Measurements from ENCODE around the gene GALNS. TPM values are rescaled to one million over a fixed set of nuclear protein-coding genes. Genes with fewer than 3 reads are reported as not detected.
A peak's percentile ranks its signal among the peaks of the same experiment; 100 is the strongest.

Gene GALNS
- polyA plus RNA-seq, 1 donor from 2014 or later: 8.4 TPM

DNA sequence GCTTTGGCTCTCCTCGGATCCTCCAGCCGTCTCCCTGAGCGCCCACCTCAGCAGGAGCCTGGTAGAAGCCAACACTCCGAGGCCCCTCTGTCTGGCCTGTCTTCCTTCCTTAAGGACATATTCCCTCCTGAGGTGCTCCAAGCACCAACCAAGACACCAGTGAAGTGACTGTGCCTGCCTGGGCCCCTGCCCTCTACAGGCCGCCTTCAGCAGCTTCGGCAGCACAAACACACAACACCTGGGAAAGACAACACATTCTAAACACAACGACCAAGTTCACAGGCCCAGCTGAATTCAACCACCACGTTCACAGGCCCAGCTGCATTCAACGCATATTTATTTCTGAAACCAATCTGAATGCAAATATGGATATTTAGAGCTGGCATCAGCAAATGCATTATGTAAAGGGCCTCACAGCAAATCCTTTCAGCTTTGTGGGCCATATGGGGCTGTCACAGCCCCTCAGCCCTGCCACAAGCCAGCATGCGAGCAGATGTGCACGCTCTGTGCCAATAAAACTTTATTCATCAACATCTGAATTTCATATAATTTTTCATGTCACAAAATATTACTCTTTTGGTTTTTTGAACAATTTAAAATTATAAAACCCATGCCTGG, 12.2 kb downstream of the GALNS start:
- no peak overlapping the region for H3K27ac Mint-ChIP-seq
- no peaks in the 10 kb centered on the region for H3K9me3 Mint-ChIP-seq
- peaks cover 0 to 7% (median 0%) of the 10 kb centered on the region in 3 donors for H3K4me1 Mint-ChIP-seq
- no peak overlapping the region for H3K4me3 Mint-ChIP-seq
- peaks cover 12% of the 10 kb centered on the region for H3K36me3 Mint-ChIP-seq
- H3K27me3 Mint-ChIP-seq: no peaks in the 10 kb centered on the region

DNA sequence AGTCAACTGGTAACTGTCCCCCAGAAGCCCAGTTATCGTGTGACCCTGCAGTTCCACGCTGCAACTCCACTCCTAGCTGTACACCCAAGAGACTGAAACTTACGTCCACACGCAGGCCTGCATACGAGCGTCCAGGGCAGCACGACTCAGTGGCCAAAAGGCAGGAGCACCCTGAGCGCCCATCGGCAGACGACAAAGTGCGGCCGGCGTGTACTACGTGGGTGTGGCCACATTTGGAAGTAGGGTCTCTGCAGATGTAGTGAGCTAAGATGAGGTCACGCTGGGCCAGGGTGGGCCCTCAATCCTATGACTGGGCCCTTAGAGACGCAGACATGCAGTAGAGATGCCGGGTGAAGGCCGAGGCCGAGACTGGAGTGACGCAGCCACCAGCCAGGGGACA, 13.5 kb downstream of the GALNS start:
- H3K4me1 Mint-ChIP-seq: peaks cover 0 to 7% (median 0%) of the 10 kb centered on the region in 3 donors
- peaks cover 12% of the 10 kb centered on the region for H3K36me3 Mint-ChIP-seq
- H3K27me3 Mint-ChIP-seq: no peaks in the 10 kb centered on the region
- H3K27ac Mint-ChIP-seq: no peak overlapping the region
- H3K9me3 Mint-ChIP-seq: no peaks in the 10 kb centered on the region
- H3K4me3 Mint-ChIP-seq: peak overlapping the region in 2 of 4 donors; percentile 37 to 63

GRCh38 chr16:88842806-88843205, 13.9 kb downstream of the GALNS start:
- Mint-ChIP-seq H3K27ac (no peak overlapping the region), H3K9me3 (no peaks in the 10 kb centered on the region), H3K4me3 (peak overlapping the region in 2 of 4 donors; percentile 37 to 63), H3K4me1 (peaks cover 0 to 7% (median 0%) of the 10 kb centered on the region in 3 donors), H3K36me3 (peaks cover 12% of the 10 kb centered on the region), H3K27me3 (no peaks in the 10 kb centered on the region)

GRCh38 chr16:88842308-88842756, 14.4 kb downstream of the GALNS start:
- Mint-ChIP-seq H3K27me3 (no peaks in the 10 kb centered on the region), H3K27ac (no peak overlapping the region), H3K4me1 (peaks cover 0 to 7% (median 0%) of the 10 kb centered on the region in 3 donors), H3K9me3 (no peaks in the 10 kb centered on the region), H3K4me3 (peak overlapping the region in 1 of 4 donors; percentile 63), H3K36me3 (peaks cover 12% of the 10 kb centered on the region)

- H3K4me3 Mint-ChIP-seq: peak overlapping the region in 1 of 4 donors; percentile 63
- H3K4me1 Mint-ChIP-seq: peaks cover 0 to 7% (median 0%) of the 10 kb centered on the region in 3 donors
- H3K27me3 Mint-ChIP-seq: no peaks in the 10 kb centered on the region
- H3K36me3 Mint-ChIP-seq: peaks cover 12% of the 10 kb centered on the region
- H3K27ac Mint-ChIP-seq: no peak overlapping the region
- H3K9me3 Mint-ChIP-seq: no peaks in the 10 kb centered on the region
Measured at GRCh38 chr16:88841521-88842307, 15.0 kb downstream of the GALNS start.

DNA sequence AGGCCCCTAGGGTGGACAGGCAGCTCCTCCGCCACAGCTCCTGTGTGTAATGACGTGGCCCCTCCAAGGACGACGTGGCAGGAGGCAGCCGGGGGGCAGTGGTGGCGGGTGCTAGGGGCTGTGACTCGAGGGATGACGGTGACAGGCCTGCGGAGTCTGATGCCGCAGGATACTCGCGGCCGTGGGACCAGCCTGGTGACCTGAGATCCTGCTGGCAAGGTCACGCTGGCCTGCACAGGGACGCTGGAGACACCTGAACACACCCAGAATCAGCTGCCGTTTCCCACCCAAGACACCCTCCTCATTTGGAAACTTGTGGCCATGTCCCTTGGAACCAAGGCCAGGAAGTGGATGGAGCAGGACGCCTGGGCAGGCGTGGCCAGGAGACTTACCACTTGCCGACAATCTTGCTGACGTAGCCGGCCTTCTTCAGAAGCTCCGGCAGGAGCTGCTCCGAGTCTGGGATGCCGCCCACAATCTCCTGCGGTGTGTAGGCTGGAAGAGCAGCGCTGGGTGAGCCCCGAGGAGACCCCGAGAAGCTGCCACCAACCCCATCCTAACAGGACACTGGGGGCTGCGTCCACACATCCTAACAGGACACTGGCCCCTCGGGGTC, 16.0 kb downstream of the GALNS start:
- no peaks in the 10 kb centered on the region for H3K9me3 Mint-ChIP-seq
- H3K4me3 Mint-ChIP-seq: no peak overlapping the region
- peaks cover 12% of the 10 kb centered on the region for H3K36me3 Mint-ChIP-seq
- no peaks in the 10 kb centered on the region for H3K27me3 Mint-ChIP-seq
- H3K27ac Mint-ChIP-seq: no peak overlapping the region
- H3K4me1 Mint-ChIP-seq: peaks cover 0 to 7% (median 0%) of the 10 kb centered on the region in 3 donors

- Mint-ChIP-seq H3K27ac (no peak overlapping the region), H3K27me3 (peaks cover 2% of the 10 kb centered on the region), H3K4me3 (no peak overlapping the region), H3K36me3 (peaks cover 12% of the 10 kb centered on the region), H3K9me3 (no peaks in the 10 kb centered on the region), H3K4me1 (peaks cover 0 to 7% (median 0%) of the 10 kb centered on the region in 3 donors)
Measured at GRCh38 chr16:88839745-88840599, 16.8 kb downstream of the GALNS start.

DNA sequence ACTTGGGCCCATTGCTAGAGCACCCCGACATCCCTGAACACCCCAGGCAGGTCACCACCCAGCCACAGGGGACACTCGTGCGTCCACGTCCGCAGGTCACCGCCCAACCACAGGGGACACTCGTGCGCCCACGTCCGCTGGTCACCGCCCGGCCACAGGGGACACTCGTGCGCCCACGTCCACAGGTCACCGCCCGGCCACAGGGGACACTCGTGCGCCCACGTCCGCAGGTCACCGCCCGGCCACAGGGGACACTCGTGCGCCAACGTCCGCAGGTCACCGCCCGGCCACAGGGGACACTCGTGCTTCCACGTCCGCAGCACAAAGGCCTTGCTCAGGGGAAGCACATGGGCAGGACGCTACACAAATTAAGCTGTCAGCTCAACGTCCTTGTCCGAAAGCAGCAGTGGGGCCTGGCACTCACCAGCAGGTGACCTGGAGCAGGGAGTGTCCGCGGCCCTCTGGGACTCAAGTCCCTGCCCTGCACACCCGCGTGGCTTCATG, 17.7 kb downstream of the GALNS start:
- Mint-ChIP-seq H3K4me3 (peak overlapping the region in 1 of 4 donors; percentile 43), H3K4me1 (peaks cover 0 to 5% (median 0%) of the 10 kb centered on the region in 3 donors), H3K36me3 (peaks cover 12% of the 10 kb centered on the region), H3K27ac (no peak overlapping the region), H3K9me3 (no peaks in the 10 kb centered on the region), H3K27me3 (peaks cover 2% of the 10 kb centered on the region)

GRCh38 chr16:88838566-88838965, 18.2 kb downstream of the GALNS start:
- no peaks in the 10 kb centered on the region for H3K9me3 Mint-ChIP-seq
- H3K27me3 Mint-ChIP-seq: peaks cover 2% of the 10 kb centered on the region
- peaks cover 0 to 5% (median 0%) of the 10 kb centered on the region in 3 donors for H3K4me1 Mint-ChIP-seq
- H3K4me3 Mint-ChIP-seq: no peak overlapping the region
- no peak overlapping the region for H3K27ac Mint-ChIP-seq
- peaks cover 9% of the 10 kb centered on the region for H3K36me3 Mint-ChIP-seq

DNA sequence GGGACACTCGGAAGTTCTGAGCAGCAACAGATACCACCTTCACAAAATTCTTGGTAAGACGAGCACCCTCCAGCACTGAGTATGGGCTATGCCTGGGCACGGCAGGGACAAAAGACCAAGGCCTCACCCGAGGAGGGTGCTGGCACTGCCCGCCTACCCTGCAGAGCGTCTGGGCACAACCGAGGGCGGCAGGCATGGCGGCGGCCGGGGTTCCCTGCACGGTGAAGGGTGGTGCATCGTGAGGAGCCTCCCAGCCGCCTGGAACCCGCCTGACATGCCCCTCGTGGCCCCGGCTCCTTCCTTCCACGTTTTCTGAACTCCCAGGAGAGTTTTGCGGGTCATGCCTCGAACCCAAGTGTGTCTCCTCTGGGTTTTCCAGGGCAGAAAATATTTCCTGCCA, 18.9 kb downstream of the GALNS start:
- Mint-ChIP-seq H3K9me3 (no peaks in the 10 kb centered on the region), H3K27me3 (peaks cover 2% of the 10 kb centered on the region), H3K36me3 (peaks cover 6% of the 10 kb centered on the region), H3K4me3 (no peak overlapping the region), H3K4me1 (peaks cover 0 to 5% (median 0%) of the 10 kb centered on the region in 3 donors), H3K27ac (no peak overlapping the region)

GRCh38 chr16:88836791-88837190, 20.0 kb downstream of the GALNS start:
- peaks cover 6% of the 10 kb centered on the region for H3K36me3 Mint-ChIP-seq
- no peak overlapping the region for H3K4me3 Mint-ChIP-seq
- peaks cover 0 to 2% (median 0%) of the 10 kb centered on the region in 3 donors for H3K4me1 Mint-ChIP-seq
- H3K27me3 Mint-ChIP-seq: peaks cover 2% of the 10 kb centered on the region
- no peaks in the 10 kb centered on the region for H3K9me3 Mint-ChIP-seq
- H3K27ac Mint-ChIP-seq: no peak overlapping the region

- H3K36me3 Mint-ChIP-seq: peaks cover 6% of the 10 kb centered on the region
- H3K27me3 Mint-ChIP-seq: peaks cover 2% of the 10 kb centered on the region
- H3K9me3 Mint-ChIP-seq: no peaks in the 10 kb centered on the region
- no peak overlapping the region for H3K4me3 Mint-ChIP-seq
- no peaks in the 10 kb centered on the region for H3K4me1 Mint-ChIP-seq
- H3K27ac Mint-ChIP-seq: no peak overlapping the region
Measured at GRCh38 chr16:88835818-88836217, 20.9 kb downstream of the GALNS start.

DNA sequence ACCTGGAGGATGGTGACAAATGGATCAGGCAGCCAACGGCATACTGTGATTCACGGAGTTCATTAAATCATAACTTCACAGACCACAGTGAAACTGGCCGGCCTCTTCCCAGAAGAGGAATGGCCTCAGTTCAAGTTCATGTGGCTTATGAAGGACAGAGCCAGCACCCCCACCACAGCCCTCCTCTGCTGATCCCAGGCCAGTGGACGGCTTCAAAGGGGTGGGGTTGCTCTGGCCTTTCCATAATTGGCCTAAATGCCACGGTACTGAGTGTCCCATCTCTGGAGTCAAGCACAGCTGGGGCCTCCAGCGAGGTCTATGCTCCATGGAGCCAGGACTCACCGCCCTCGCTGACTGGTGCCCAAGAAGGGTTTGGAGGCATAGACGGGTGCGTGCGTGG, 21.4 kb downstream of the GALNS start:
- H3K27ac Mint-ChIP-seq: no peak overlapping the region
- no peaks in the 10 kb centered on the region for H3K9me3 Mint-ChIP-seq
- no peak overlapping the region for H3K4me3 Mint-ChIP-seq
- H3K4me1 Mint-ChIP-seq: no peaks in the 10 kb centered on the region
- H3K36me3 Mint-ChIP-seq: peaks cover 6% of the 10 kb centered on the region
- peaks cover 2% of the 10 kb centered on the region for H3K27me3 Mint-ChIP-seq

- H3K4me3 Mint-ChIP-seq: no peak overlapping the region
- no peaks in the 10 kb centered on the region for H3K4me1 Mint-ChIP-seq
- H3K9me3 Mint-ChIP-seq: no peaks in the 10 kb centered on the region
- H3K27ac Mint-ChIP-seq: no peak overlapping the region
- peaks cover 2% of the 10 kb centered on the region for H3K27me3 Mint-ChIP-seq
- H3K36me3 Mint-ChIP-seq: peaks cover 1% of the 10 kb centered on the region
Measured at GRCh38 chr16:88834670-88835069, 22.1 kb downstream of the GALNS start.

Measured in IgD-negative memory B cell (primary cell).